NCI-H748 (cell line): ENCODE data around the gene TBC1D5.
"Not testable (repeated sequence)": the region's sequence is repeated elsewhere in the genome, so short reads cannot be mapped to it uniquely, and the experiment has no call there.

Experiments used
- DNase-seq: peaks from one replicate; lab custom pipeline; 2025; ENCODE audit not compliant: unreplicated experiment; lab: John Stamatoyannopoulos, UW

Gene TBC1D5

DNA sequence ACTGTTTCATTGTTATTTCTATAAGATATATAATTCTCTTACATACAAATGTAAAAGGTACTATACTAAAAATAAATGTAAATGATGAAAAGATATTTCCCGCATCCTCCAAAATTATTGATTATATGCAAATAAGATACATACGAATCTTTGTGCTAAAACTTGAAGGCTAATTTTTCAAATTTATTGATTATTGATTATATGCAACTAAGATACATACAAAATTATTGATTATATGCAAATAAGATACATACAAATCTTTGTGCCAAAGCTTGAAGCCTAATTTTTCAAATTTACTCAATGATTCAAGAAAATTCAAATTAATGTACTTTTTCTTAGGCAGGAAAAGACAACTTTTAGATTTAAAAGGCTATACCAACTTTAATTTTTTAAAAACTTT lies 319.8 kb downstream of the TBC1D5 start:
- no peak for DNase-seq

DNA sequence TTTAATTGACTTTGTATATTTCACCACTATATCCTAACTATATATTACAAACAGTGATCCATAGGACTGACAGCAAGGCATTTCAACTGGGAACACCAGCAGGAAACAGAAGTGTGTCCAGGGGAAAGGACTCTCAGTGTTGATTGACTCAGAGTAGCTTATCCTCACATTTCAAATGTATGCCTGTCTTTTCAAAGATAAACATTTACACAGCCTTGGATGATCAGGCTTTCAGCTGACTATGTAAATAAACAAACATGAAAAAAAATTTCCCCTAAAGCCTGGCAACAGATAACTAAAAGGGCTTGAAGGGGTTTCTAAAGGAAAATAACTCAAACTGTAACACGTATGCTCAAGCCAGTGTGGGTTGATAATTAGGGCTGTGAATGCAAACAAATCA lies 321.8 kb downstream of the TBC1D5 start:
- DNase-seq, result peak; percentile 91

DNA sequence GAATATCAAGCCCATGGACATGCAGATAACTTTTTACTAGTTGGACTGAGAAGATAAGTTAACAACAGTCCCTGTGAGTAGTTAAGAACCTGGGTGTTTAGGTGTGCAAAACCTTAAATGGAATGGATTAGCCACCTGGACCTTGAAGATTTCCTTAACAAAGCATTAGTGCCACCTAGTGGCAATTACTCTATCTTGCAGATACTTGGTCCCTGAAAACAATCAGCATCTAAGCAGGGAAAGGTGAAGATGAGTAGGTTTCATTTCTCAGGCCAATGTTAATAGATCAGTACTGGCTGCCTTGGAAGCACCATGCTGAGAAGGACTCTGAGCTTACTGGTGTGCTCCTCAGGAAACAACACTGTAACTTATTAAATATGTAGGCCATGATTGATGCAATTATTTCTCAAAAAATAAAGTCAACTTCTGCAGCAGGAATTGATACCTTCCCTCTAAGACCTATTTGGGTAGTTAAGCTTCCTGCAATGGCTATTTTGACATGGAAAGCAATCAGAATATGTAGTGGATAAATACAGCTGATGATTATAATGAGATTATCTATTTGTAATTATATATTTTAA lies 329.4 kb downstream of the TBC1D5 start:
- DNase-seq, result peak; percentile 63

DNA sequence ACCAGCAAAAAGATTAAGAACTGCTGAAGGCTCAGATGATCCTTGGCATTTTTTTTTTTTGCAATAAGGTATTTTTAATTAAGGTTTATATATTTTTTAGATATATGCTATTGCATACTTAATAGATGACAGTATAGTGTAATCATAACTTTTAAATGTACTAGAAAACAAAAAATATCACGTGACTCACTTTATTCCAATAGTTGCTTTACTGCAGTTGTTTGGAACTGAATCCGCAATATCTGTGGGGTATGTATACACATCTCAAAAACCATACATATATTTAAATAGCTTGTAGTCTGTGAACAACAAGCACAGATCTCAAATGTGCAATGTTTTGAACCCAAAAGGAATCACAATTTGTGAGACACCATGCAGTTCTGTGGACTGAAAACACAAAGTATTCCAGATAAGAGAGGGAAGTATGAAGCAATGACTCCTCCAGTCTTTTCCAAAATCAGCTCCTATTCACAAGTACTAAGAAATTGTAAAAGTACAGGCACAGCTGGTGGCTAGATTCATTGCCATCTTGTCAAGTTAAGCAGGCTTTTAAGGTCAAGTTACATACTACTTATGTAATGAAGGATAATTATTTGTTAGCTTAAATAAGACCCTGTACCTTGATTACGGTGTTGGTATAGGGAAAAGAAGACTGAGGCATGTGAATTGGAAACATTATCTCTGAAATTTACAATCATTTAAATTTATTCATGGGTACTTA lies 331.1 kb downstream of the TBC1D5 start:
- peak; percentile 37 for DNase-seq

DNA sequence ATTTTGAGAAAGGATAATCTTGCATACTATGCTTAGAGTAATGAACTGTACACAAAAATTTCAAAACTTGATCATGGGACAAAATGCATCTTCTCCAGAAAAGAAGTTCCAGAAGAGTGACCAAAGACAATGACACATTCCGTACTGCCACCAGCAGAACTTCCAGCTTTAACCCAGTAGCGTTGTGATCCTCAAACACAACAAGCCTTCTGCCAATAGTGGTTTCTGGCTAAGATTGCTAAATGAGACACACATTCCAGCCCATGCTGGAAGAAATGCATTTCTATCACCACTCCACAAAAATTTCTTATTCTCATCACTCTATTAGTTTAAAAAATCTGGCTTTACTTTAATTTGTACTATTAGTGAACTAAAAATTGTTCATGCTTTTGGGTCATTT lies 334.9 kb downstream of the TBC1D5 start:
- no peak for DNase-seq

DNA sequence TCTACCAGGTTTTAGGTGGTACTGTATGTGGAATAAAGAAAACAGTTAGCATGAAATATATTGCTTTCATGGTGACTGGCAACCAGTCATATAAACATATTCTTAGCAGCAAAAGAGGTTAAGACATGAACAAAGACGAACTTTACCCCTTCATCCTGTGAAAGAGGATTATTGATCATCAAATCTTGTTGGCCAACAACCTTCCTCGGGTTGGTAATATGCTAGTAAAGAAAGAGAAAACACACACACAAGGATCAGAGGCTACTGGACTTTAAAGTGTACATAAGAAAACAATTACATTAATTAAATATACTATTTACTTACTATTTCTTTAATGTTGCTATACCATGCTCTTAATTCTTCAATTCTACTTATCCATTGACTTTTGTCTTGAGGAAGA lies 337.9 kb downstream of the TBC1D5 start:
- no peak for DNase-seq

DNA sequence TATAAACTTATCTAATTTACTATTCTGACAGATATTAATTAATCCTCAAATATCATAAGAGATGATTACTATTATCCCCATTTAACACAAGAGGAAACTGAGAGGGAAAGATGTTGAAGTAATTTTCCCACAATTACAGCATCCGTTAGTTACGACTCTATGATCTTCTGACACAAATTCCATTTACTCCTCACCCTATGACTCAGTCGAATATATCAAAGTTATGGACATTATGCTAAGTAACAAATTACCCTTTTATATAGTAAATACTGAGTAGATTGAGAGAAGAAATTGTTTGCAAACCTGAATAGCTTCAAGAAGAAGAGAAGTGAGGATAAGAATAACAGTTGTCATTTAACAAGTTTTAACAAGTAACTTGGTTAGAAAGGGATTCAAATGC lies 340.0 kb downstream of the TBC1D5 start:
- no peak for DNase-seq

DNA sequence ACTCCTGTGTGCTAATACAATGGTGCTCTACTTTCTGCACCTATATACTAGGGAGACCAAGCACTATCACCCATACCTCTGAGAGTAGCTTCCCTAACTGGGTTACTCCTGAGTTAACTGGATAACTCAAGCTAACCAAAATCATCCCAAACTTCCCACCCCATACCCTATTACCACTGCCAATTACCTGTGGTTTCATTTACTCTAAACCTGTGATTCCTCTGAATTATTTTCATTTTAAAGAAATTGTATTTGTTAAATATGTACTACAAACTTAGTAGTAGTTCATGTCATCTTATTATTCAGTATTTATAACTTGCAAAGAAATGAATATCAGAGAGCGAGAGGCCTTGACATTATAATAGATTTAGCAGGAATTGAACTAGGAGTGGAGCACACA lies 340.5 kb downstream of the TBC1D5 start:
- DNase-seq, result no peak

DNA sequence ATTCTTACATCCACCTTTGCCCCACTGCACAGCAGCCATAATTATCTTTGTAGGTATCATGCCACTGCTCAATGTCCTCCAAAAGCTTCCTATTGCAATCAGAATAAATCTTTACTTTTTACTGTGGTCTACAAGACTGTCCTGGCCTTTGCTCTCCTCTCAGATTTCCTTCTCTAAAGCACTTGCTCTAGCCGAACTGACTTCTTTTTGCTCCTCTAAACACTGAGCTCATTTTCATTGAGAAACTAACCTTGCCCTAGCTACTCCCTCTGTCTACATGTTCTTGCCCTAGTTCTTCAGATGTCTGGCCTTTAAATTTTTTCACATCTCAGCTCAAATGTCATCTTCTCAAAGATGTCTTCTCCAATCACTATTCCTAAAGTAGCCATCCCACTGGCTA lies 342.8 kb downstream of the TBC1D5 start:
- DNase-seq, result no peak

DNA sequence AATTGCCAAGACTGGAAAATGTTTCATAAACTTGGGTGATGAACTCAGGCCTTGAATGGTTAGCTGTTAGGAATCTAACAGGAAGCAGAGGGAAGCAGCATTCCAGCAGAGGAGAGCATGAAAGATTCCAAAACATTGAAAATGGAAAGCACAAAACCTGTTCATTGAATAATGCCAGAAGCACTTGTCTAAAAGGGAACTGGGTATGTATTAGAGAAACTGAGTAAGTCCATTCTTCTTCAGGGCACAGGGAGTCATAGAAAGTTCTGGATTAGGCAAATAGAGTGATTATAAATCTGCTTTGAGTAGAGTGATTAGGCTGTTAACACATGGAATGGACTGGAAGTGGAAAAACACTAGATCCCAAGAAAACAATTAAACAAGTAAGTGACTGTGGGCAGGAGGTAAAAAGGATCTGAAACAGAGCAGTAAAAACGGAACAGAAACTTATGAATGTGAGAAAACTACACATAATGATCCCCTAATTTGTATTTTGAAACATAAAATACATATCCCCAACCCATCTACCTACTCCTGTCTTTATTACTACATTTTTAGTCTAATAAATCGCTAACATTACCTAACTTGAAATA lies 343.4 kb downstream of the TBC1D5 start:
- no peak for DNase-seq

DNA sequence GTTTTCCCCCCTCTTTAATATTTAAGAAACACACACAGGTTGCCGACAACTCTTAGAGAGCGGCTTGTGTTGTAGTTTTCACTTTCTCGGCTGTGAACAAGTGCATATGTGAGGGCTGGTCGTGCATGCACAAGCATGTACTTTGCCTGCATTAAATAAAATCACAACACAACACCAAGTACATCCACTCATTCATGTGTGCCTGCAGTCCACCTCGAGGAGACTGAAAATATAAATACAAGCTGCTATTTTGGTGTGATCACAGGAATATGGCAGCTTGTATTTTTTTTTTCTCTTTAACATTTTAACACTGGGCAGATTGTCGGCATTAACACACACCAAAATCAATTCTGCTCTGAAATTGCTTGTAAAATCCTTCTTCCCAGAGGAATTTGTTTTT lies 346.4 kb downstream of the TBC1D5 start:
- DNase-seq, result no peak

DNA sequence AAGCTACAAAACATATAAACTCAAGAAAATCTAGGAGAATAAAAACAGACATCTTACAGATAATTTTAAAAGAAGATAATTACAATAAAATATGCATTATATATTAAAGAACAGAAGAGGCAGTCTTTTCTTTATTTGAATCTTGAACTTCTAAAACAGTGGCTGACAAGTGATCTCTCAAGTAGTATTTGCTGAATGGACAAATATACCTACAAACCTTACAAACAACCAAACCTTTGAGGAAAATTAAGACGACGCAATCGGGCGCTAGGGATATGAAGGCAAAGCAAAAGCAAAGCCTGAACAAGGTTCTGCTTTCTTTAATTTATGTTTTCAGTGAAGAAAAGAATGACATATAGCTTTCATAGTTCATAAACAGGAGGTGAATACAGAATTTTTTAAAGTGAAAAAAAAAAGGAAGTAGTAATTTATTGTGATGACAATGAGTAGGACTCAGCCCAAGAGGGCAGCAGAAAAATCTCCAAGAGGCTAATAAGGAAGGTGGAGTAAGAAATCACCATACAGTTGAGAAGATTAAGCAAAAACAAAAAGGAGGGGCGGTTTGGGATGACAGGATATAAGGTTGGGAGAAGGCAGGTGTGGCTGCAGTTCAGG lies 347.8 kb downstream of the TBC1D5 start:
- DNase-seq, result no peak

DNA sequence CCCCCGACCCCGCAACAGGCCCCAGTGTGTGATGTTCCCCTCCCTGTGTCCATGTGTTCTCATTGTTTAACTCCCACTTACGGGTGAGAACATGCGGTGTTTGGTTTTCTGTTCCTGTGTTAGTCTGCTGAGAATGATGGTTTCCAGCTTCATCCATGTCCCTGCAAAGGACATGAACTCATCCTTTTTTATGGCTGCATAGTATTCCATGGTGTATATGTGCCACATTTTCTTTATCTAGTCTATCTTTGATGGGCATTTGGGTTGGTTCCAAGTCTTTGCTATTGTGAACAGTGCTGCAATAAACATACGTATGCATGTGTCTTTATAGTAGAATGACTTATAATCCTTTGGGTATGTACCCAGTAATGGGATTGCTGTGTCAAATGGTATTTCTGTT lies 349.9 kb downstream of the TBC1D5 start:
- DNase-seq, result not testable (repeated sequence)

DNA sequence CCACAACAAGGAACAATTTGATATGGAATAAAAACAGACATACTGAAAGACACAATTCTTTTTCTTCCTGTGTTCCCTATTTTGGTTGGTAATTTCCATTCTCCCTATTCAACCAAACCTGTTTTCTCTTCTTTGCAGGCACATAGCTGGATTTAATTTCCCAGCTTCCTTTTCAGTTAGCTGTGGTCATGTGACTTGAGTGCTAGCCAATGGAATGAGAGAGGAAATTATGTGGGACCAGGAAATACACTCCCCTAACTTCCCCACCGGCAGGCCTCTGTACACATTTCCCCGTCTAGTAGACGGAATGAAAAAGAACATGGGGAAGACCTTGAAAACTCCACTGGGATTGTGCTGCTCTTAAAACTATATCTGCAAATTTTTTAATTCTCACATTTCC lies 351.6 kb downstream of the TBC1D5 start:
- DNase-seq, result no peak

DNA sequence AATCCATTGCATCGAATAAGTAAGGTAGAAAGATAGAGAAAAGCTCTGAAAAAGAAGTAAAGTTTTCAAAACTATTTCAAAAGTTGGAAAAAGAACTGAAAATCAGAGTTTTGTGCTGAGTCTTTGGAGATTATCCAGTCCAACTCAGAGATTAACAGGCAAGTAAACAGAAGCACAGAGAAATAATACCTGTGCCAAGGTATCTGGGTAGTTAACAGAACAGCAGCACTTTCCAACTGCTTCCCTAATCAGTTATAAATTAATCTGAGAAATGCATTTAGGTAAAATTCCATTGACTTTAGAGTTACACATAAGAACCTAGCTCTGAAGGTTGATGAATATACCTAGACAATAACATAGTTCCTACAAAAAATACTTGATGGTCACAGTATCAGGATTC lies 355.3 kb downstream of the TBC1D5 start:
- DNase-seq, result no peak

DNA sequence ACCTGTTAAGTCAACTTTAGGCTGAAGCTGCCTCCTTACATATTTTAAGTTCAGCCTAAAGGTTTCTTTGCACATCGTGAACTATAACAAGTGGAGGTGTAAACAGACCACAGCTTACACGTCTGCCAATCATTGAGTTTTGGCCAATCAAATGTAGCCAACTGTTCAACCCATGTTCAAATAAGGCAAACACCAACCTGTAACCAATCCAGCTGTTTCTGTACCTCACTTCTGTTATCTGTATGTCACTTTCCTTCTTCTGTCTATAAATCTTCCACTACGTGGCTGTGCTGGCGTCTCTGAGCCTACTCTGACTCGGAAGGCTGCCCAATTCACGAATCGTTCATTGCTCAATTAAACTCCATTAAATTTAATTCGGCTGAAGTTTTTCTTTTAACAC lies 356.0 kb downstream of the TBC1D5 start:
- DNase-seq, result no peak

DNA sequence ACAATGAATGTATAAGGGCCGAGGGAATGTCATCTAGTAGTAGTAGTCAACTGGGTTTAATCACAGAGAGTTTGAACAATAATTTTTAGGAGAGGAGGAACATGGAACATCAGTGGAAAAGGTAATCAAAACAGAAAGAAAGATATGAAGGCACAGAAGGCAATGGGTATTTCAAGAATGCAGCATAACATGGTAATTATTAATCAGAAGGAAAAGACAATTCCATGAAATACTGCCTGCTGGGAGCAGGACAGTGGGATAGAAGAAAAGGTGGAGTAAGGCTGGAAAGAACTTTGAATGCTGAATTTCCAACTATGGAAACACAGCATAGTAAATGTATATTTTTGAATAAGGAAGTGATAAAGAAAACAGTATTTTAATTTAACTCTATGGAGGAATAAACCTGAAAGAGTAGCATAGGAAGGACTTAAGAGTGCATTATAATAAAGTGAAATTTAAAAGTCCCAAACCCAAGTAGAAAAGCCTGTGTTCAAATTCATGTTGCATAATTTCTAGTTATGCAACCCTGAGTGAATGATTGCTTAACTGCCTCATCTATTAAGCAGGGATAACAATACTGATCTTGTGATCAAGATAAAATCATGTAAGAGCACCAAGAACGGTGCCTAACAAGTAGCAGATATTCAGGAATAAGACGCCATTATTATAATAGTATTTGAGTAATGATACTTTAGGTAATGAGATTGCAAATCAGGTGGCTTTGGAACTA lies 357.7 kb downstream of the TBC1D5 start:
- DNase-seq, result no peak

DNA sequence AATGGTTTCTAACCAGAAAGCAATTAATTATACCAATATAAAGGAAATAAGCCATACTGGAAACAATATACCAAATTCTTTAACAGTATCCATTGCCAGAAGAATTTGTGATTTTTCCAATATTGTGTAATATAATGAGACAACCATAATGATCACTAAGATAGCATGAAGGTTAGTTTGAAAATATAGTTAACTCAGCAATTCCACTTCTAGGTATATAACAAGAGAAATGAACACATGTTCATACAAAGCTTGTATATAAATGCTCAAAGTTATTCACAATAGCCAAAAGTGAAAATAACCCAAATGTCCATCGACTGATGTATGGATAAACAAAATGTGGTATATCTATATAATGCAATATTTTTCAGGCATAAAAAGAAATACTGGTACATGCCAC lies 369.1 kb downstream of the TBC1D5 start:
- DNase-seq, result no peak

DNA sequence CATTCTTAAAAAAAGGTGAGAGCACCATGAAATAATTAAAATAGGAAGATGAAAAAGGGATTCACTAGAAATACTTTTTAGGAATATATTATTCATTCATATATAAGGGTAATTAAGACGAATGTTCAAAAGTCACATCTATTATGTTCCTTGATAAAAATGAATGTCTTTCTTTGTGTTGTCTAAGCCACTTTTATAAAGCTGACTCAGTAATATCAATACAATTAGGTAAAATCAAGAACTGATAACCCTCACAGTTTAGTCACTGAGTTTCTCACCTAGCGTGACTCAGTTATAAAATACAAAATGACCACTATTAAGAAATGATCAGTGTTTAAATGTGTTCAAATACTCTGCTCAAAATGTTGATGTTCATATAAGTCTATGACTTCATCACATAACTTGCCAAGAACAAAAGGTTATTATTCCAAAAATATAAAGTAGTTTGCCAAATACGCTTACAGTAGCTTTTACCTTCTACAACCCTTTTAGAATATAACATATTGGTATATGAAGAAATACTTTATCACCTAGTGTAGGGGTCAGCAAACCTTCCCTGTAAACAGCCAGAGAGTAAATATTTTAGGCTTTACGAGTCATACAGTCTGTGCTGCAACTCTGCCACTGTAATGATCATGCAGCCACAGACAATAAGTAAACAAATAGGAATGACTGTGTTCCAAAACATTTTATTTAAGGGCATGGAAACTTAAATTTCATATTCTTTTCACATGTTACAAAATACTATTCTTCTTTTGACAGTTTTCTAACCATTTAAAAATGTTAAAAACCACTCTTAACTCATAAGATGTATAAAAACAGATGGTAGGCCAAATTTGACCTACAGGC lies 369.8 kb downstream of the TBC1D5 start:
- no peak for DNase-seq

DNA sequence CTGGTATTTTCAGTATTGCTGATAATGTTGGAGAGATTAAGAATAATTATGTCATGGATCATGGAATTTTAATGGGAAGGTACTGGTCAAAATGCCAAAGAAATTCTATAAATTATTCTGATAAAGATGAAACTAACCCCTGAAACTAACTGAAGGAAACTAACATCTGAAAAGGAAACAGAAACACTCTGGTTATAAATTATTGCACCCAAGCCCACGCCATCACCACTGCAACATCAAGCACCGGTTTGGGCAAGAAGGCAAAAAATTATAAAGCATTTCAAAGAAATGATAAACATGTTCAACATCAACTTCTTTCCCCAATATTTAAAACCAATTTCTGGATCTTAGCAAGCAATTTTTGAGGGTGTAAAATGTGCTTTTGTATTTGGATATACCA lies 372.5 kb downstream of the TBC1D5 start:
- DNase-seq, result no peak

DNA sequence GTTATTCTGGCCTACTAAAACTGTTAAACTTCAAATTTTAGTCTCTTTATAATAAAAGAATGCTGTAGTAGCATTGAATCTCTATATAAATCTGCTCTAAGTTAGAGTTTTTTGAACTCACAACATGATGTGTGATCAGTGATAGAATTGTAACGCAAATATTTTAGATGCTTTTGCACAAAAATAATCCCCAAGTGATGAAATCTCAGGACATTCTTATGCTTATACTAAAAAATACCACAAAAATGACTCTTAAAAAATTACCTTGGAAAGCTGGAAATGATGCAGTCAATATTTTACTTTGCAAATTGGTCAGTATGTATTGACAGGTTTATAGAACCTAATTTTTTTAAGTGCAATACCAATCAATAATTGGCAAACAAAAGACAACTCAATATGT lies 375.3 kb downstream of the TBC1D5 start:
- DNase-seq, result no peak
